B cell (primary cell): Measurements from ENCODE around the gene RPP40. TPM values are rescaled to one million over a fixed set of nuclear protein-coding genes. Genes with fewer than 3 reads are reported as not detected.

Experiments
- ATAC-seq: fragments of 200-7000 bp; cut with Tn5 transposase; one replicate; pipeline ENCODE4 v1.10.0; 2021; ENCODE audit warnings: low read depth, mild to moderate bottlenecking, moderate number of reproducible peaks, moderate library complexity
- CTCF ChIA-PET: fragments of 350-600 bp; sonication (Branson Sonifier 250); formaldehyde crosslinking; loops from one replicate; lab custom pipeline; 2021; ENCODE audit warnings: antibody characterized with exemption, inconsistent platforms; lab: Charles Lee
- POLR2A ChIA-PET: fragments of 350-600 bp; sonication (Branson Sonifier 250); formaldehyde crosslinking; loops from one replicate; lab custom pipeline; 2021; ENCODE audit warnings: antibody characterized with exemption; lab: Charles Lee
- DNase-seq: peaks from one replicate; pipeline ENCODE4 v3.0.0; 2013
- H2AFZ ChIP-seq: 2 replicates; pipeline ENCODE4 v1.6.1; 2012; ENCODE audit warnings: mild to moderate bottlenecking, low read depth, low read length; ENCODE audit not compliant: insufficient read depth, poor library complexity, severe bottlenecking
- H3K27ac ChIP-seq, 2 donors: 1 replicate in 1 of 2; 2 replicates in 1 of 2; pipeline ENCODE4 v1.5.1; 2012 to 2013; ENCODE audit warnings: low read length in 2 of 2, mild to moderate bottlenecking in 2 of 2, moderate library complexity in 1 of 2
- H3K27me3 ChIP-seq, 4 experiments: fragments of 200-600 bp in 1 of 4; sonication (generic) in 1 of 4; replicated peaks in 1 of 4; 1 replicate in 2 of 4; 2 replicates in 2 of 4; pipeline versions ENCODE4 v1.6.1 to v1.7.0; 2013 to 2016; ENCODE audit warnings: low read length in 3 of 4, mild to moderate bottlenecking in 2 of 4, mixed read lengths in 1 of 4, moderate library complexity in 1 of 4; ENCODE audit not compliant: insufficient read depth in 4 of 4, control insufficient read depth in 3 of 4; ENCODE audit errors: control extremely low read depth in 1 of 4
- H3K36me3 ChIP-seq, 2 experiments: replicated peaks in 1 of 2; 1 replicate in 1 of 2; 2 replicates in 1 of 2; pipeline versions ENCODE4 v1.6.1 to v1.7.1; 2013; ENCODE audit warnings: low read length in 1 of 2; ENCODE audit not compliant: insufficient read depth in 2 of 2, control insufficient read depth in 1 of 2; ENCODE audit errors: control extremely low read depth in 1 of 2, extremely low read depth in 1 of 2
- H3K4me1 ChIP-seq, 2 donors: fragments of 200-600 bp in 1 of 2; sonication (generic) in 1 of 2; 1 replicate in 1 of 2; 2 replicates in 1 of 2; pipeline versions ENCODE4 v1.5.1 to v1.6.1; 2013 to 2017; ENCODE audit warnings: low read length in 2 of 2; ENCODE audit not compliant: control insufficient read depth in 2 of 2, insufficient read depth in 2 of 2
- H3K4me2 ChIP-seq: replicated peaks from 2 replicates; pipeline ENCODE3; 2012; ENCODE audit warnings: mild to moderate bottlenecking, low read depth, low read length; ENCODE audit not compliant: poor library complexity, severe bottlenecking
- H3K4me3 ChIP-seq, 5 experiments: fragments of 200-600 bp in 1 of 5; sonication (generic) in 1 of 5; 1 replicate in 3 of 5; 2 replicates in 2 of 5; pipeline versions ENCODE4 v1.5.1 to v1.7.0; 2011 to 2016; ENCODE audit warnings: low read length in 4 of 5, mild to moderate bottlenecking in 4 of 5, low read depth in 2 of 5, control low read depth in 1 of 5, moderate library complexity in 1 of 5; ENCODE audit not compliant: insufficient read depth in 1 of 5; ENCODE audit errors: control extremely low read depth in 1 of 5, extremely low read depth in 1 of 5
- H3K79me2 ChIP-seq: fragments of 200-600 bp; sonication (generic); one replicate; pipeline ENCODE4 v1.6.0; 2016; ENCODE audit warnings: low read length; ENCODE audit not compliant: control insufficient read depth, insufficient read depth
- H3K9ac ChIP-seq: fragments of 200-600 bp; sonication (generic); 2 replicates; pipeline ENCODE4 v1.6.1; 2017; ENCODE audit warnings: mild to moderate bottlenecking, low read length, moderate library complexity
- H3K9me3 ChIP-seq, 3 donors: one replicate each; pipeline versions ENCODE4 v1.6.1 to v1.7.1; 2013; ENCODE audit warnings: low read length in 2 of 3; ENCODE audit not compliant: control insufficient read depth in 2 of 3, insufficient read depth in 1 of 3; ENCODE audit errors: control extremely low read depth in 1 of 3
- H4K20me1 ChIP-seq: 2 replicates; pipeline ENCODE4 v1.6.0; 2012; ENCODE audit warnings: mild to moderate bottlenecking, low read length; ENCODE audit not compliant: insufficient read depth, control insufficient read depth, poor library complexity, severe bottlenecking
- H3K27ac Mint-ChIP-seq: one replicate; pipeline ENCODE4 v1.8.0; 2021; ENCODE audit warnings: mixed read lengths
- H3K27me3 Mint-ChIP-seq: one replicate; pipeline ENCODE4 v1.8.0; 2021; ENCODE audit warnings: mixed read lengths
- H3K4me1 Mint-ChIP-seq: one replicate; pipeline ENCODE4 v1.8.0; 2021; ENCODE audit warnings: mixed read lengths
- H3K4me3 Mint-ChIP-seq: one replicate; pipeline ENCODE4 v1.8.0; 2021; ENCODE audit warnings: mixed read lengths
- H3K9me3 Mint-ChIP-seq: one replicate; pipeline ENCODE4 v1.8.0; 2022; ENCODE audit warnings: mixed read lengths; ENCODE audit not compliant: insufficient read depth
- CTCF ChIP-seq: fragments of 200-600 bp; IDR thresholded peaks from one replicate; pipeline ENCODE4 v1.8.0; 2022; ENCODE audit warnings: antibody characterized with exemption, mild to moderate bottlenecking
- EZH2 ChIP-seq: IDR thresholded peaks from 2 replicates; pipeline ENCODE4 v1.6.1; 2012; ENCODE audit warnings: borderline replicate concordance, low read depth, mild to moderate bottlenecking, moderate library complexity, low read length; ENCODE audit not compliant: insufficient read depth, poor library complexity, severe bottlenecking
- WGBS: methylation state at CpG from one replicate; pipeline ENCODE4 v1.1.5; 2013; ENCODE audit warnings: missing lambda C conversion rate; ENCODE audit not compliant: insufficient coverage; 5-methylcytosine and 5-hydroxymethylcytosine counted together
- intact Hi-C: fragments of 100-400 bp; cut with micrococcal nuclease; formaldehyde crosslinking; loops from one replicate; pipeline ENCODE4 v1.10.0; 2022
- polyA plus RNA-seq: library from polyadenylated mRNA; depleted of rRNA; stranded (reverse); fragments of >200 nt; gene quantifications from 2 replicates; pipeline ENCODE4 v1.2.3, GENCODE V29; 2012
- total RNA-seq, 2 donors: library from RNA; stranded (reverse); fragments of 120-200 nt in 1 of 2; gene quantifications; 1 replicate in 1 of 2; 2 replicates in 1 of 2; pipeline versions ENCODE4 v1.2.3 to v1.2.4, GENCODE V29; 2013 to 2022

Gene RPP40
- total and polyA plus RNA-seq, 2 donors (not counting 1 experiment from before 2014, with no cell fraction given), result 2.7 to 3.8 TPM

- no peaks in the 10 kb centered on the region for H3K4me1 ChIP-seq
- H3K27ac ChIP-seq, result no peak overlapping the region
- Mint-ChIP-seq H3K27me3 (no peaks in the 10 kb centered on the region), H3K4me1 (no peaks in the 10 kb centered on the region), H3K27ac (no peak overlapping the region), H3K9me3 (no peaks in the 10 kb centered on the region), H3K4me3 (no peak overlapping the region)
- no peak overlapping the region for H3K4me3 ChIP-seq
- H3K79me2 ChIP-seq, result no peaks in the 10 kb centered on the region
- H3K27me3 ChIP-seq, result no peaks in the 10 kb centered on the region
- WGBS, result 100% methylated on average over 5 of the region's 12 CpGs
- no peak for TF ChIP-seq EZH2
- TF ChIP-seq CTCF, result no peak
- POLR2A ChIA-PET, result no interaction called here
- H3K9ac ChIP-seq, result no peak overlapping the region
- H4K20me1 ChIP-seq, result no peaks in the 10 kb centered on the region
- DNase-seq (no peak), ATAC-seq (no peak)
- CTCF ChIA-PET, result no interaction called here
- H3K4me2 ChIP-seq, result no peak overlapping the region
- H2AFZ ChIP-seq, result no peak overlapping the region
- intact Hi-C loops, result no loop called here
- no peaks in the 10 kb centered on the region for H3K36me3 ChIP-seq
- no peaks in the 10 kb centered on the region for H3K9me3 ChIP-seq
Observed at GRCh38 chr6:5011346-5011745, 7.5 kb upstream of the RPP40 start.

GRCh38 chr6:5007531-5007930 is 3.7 kb upstream of the RPP40 start:
- no peak overlapping the region for H3K27ac Mint-ChIP-seq
- 100% methylated on average over 3 of the region's 3 CpGs for WGBS
- no peaks in the 10 kb centered on the region for H3K79me2 ChIP-seq
- POLR2A ChIA-PET, result no interaction called here
- no peak overlapping the region for H3K4me3 Mint-ChIP-seq
- H3K9me3 Mint-ChIP-seq, result no peaks in the 10 kb centered on the region
- no peak overlapping the region for H3K4me3 ChIP-seq
- CTCF ChIA-PET, result no interaction called here
- peaks cover 6 to 14% of the 10 kb centered on the region in 2 donors for H3K4me1 ChIP-seq
- H3K4me1 Mint-ChIP-seq, result peaks cover 10% of the 10 kb centered on the region
- no peak overlapping the region for H3K9ac ChIP-seq
- intact Hi-C loops, result loop anchor here (10.0 kb wide), 1 partner anchor 1653 kb away; no protein-coding TSS in a partner anchor
- H3K27me3 Mint-ChIP-seq, result no peaks in the 10 kb centered on the region
- no peak overlapping the region for H3K4me2 ChIP-seq
- no peaks in the 10 kb centered on the region for H3K36me3 ChIP-seq
- H3K9me3 ChIP-seq, result no peaks in the 10 kb centered on the region
- H4K20me1 ChIP-seq, result no peaks in the 10 kb centered on the region
- TF ChIP-seq CTCF (no peak), EZH2 (no peak)
- H3K27ac ChIP-seq, result no peak overlapping the region
- H3K27me3 ChIP-seq, result no peaks in the 10 kb centered on the region
- DNase-seq, result no peak
- no peak overlapping the region for H2AFZ ChIP-seq
- no peak for ATAC-seq
